Fibroblast of lung (primary cell): ENCODE results near the gene CX3CL1. TPM values are rescaled to one million over a fixed set of nuclear protein-coding genes. Genes with fewer than 3 reads are reported as not detected.

Source experiments
- DNase-seq, 2 donors: peaks; one replicate each; pipeline versions ENCODE4 v3.0.0 to v3.0.0-alpha.2; 2010; ENCODE audit warnings: low read depth in 2 of 2
- H2AFZ ChIP-seq: 2 replicates; pipeline ENCODE4 v1.5.1; 2012; ENCODE audit warnings: low read length, control low read depth, inconsistent platforms
- H3K27ac ChIP-seq: 2 replicates; pipeline ENCODE4 v1.5.1; 2011; ENCODE audit warnings: low read length, control low read depth; ENCODE audit not compliant: insufficient read depth
- H3K27me3 ChIP-seq: 2 replicates; pipeline ENCODE4 v1.5.1; 2011; ENCODE audit warnings: mild to moderate bottlenecking, low read length; ENCODE audit not compliant: control insufficient read depth, insufficient read depth
- H3K36me3 ChIP-seq: 2 replicates; pipeline ENCODE4 v1.5.1; 2011; ENCODE audit warnings: low read length; ENCODE audit not compliant: control insufficient read depth, insufficient read depth
- H3K4me1 ChIP-seq: 2 replicates; pipeline ENCODE4 v1.5.1; 2011; ENCODE audit warnings: low read length; ENCODE audit not compliant: control insufficient read depth, insufficient read depth; ENCODE audit errors: extremely low read depth
- H3K4me2 ChIP-seq: 2 replicates; pipeline ENCODE4 v1.5.1; 2011; ENCODE audit warnings: low read length, control low read depth; ENCODE audit not compliant: insufficient read depth; ENCODE audit errors: extremely low read depth
- H3K4me3 ChIP-seq, 4 experiments: fragments of 200-600 bp in 1 of 4; sonication (generic) in 1 of 4; replicated peaks in 1 of 4; 2 replicates each; pipeline ENCODE4 v1.5.1; 2011 to 2016; ENCODE audit warnings: low read length in 4 of 4, low read depth in 3 of 4, mild to moderate bottlenecking in 3 of 4, control low read depth in 2 of 4, inconsistent platforms in 1 of 4, mixed read lengths in 1 of 4; ENCODE audit not compliant: insufficient read depth in 1 of 4; ENCODE audit errors: control extremely low read depth in 1 of 4
- H3K79me2 ChIP-seq: 2 replicates; pipeline ENCODE4 v1.5.1; 2012; ENCODE audit warnings: mild to moderate bottlenecking, low read length, inconsistent platforms; ENCODE audit not compliant: control insufficient read depth, insufficient read depth
- H3K9ac ChIP-seq: 2 replicates; pipeline ENCODE4 v1.5.1; 2011; ENCODE audit warnings: mild to moderate bottlenecking, low read length, control low read depth; ENCODE audit not compliant: insufficient read depth
- H3K9me3 ChIP-seq: 2 replicates; pipeline ENCODE4 v1.5.1; 2012; ENCODE audit warnings: low read depth, low read length; ENCODE audit not compliant: control insufficient read depth, insufficient read depth
- H4K20me1 ChIP-seq: 2 replicates; pipeline ENCODE4 v1.5.1; 2011; ENCODE audit warnings: low read length; ENCODE audit not compliant: control insufficient read depth, insufficient read depth; ENCODE audit errors: extremely low read depth
- CTCF ChIP-seq, 2 donors: IDR thresholded peaks in 1 of 2; conservative IDR thresholded peaks in 1 of 2; 1 replicate in 1 of 2; 2 replicates in 1 of 2; pipeline ENCODE4 v1.5.1; 2011 to 2012; ENCODE audit warnings: low read length in 2 of 2, control low read depth in 1 of 2, inconsistent platforms in 1 of 2, low read depth in 1 of 2, mild to moderate bottlenecking in 1 of 2
- EZH2 ChIP-seq: IDR thresholded peaks from 2 replicates; pipeline ENCODE4 v1.5.1; 2012; ENCODE audit warnings: low read length, control low read depth, mild to moderate bottlenecking; ENCODE audit errors: missing control alignments
- polyA plus RNA-seq, 2 donors: library from polyadenylated mRNA; depleted of rRNA in 1 of 2; stranded (reverse) in 1 of 2; unstranded in 1 of 2; fragments of >200 nt; gene quantifications; 2 replicates each; pipeline ENCODE4 v1.2.1, GENCODE V29; 2011 to 2012; ENCODE audit warnings: missing spikeins in 1 of 2
- total RNA-seq: library from RNA; depleted of rRNA; stranded (reverse); fragments of >200 nt; gene quantifications from 2 replicates; pipeline ENCODE4 v1.2.1, GENCODE V29; 2014

Gene CX3CL1
- total and polyA plus RNA-seq, 2 donors (not counting 1 experiment from before 2014, with no cell fraction given): not detected

DNA sequence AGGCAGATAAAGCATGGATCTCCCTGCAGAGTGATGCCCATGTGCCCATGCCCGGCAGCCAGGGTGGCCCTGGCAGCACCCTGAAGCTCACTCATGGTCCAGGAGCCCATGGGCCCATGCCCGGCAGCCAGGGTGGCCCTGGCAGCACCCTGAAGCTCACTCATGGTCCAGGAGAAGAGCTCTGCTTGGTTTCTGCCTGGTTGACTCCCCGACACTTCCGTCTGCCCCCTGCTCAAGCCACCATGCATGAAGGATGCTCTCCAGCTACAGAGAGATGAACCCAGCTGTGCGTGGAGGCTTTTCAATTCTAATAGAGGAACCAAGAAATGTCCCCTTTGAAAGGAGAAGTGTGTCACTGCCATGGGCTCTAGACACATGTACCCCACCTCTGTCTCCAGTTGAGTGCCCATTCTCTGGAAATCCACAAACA, 41.0 kb downstream of the CX3CL1 start:
- Histone ChIP-seq H3K4me2 (no peak overlapping the region), H3K4me1 (peaks cover 2% of the 10 kb centered on the region), H3K9ac (no peak overlapping the region), H3K27ac (no peak overlapping the region), H3K9me3 (no peaks in the 10 kb centered on the region), H2AFZ (no peak overlapping the region), H3K27me3 (no peaks in the 10 kb centered on the region), H3K4me3 (no peak overlapping the region), H3K79me2 (no peaks in the 10 kb centered on the region), H3K36me3 (no peaks in the 10 kb centered on the region), H4K20me1 (no peaks in the 10 kb centered on the region)
- DNase-seq: no peak
- no peak for TF ChIP-seq EZH2
- TF ChIP-seq CTCF (conservative IDR thresholded peaks at IDR 0.05 in 1 of 2, IDR thresholded peaks at IDR 0.05 in 1 of 2; ENCODE audit: low read depth in 1 of 2, low read length in 2 of 2): no peak

DNA sequence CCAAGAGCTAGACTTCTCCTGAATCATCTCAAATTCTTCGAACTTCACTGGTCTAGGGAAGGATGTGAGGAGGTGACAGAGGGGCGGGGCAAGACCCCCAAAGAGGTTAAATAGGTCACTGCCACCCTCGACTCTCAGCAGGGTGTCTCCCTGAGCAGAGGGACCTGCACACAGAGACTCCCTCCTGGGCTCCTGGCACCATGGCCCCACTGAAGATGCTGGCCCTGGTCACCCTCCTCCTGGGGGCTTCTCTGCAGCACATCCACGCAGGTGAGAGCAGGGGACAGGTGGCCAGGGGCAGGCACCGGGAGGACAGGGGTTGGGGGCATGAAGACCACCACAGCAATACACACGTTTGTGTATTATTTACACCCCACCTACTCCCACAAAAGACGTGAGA, 41.4 kb downstream of the CX3CL1 start:
- no peak for DNase-seq
- TF ChIP-seq EZH2: no peak
- TF ChIP-seq CTCF (conservative IDR thresholded peaks at IDR 0.05 in 1 of 2, IDR thresholded peaks at IDR 0.05 in 1 of 2; ENCODE audit: low read depth in 1 of 2, low read length in 2 of 2): no peak
- Histone ChIP-seq H3K9me3 (no peaks in the 10 kb centered on the region), H4K20me1 (no peaks in the 10 kb centered on the region), H3K4me1 (peaks cover 2% of the 10 kb centered on the region), H3K27me3 (no peaks in the 10 kb centered on the region), H3K9ac (no peak overlapping the region), H3K4me2 (no peak overlapping the region), H3K36me3 (no peaks in the 10 kb centered on the region), H3K4me3 (no peak overlapping the region), H2AFZ (no peak overlapping the region), H3K27ac (no peak overlapping the region), H3K79me2 (no peaks in the 10 kb centered on the region)

DNA sequence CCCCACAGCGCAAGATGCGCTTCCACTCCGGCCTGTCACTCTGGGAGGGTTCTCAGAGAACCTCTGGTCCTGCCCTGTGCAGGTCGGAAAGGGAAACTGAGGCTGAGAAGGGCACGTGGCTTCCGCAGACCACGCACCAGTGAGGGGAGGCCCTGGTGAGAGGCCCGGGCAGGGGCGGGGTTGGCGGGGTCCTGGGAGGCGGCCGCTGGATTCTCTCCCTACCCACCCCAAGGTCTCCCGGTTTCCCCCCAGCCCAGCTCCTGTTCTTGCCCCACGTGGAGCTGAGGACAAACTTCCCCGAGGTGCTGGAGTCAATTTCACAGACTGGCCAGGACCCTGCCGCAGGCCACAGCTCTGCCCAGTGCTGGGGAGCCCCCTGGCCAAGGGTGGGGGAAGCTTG, 43.8 kb downstream of the CX3CL1 start:
- no peak for DNase-seq
- peaks cover 5% of the 10 kb centered on the region for H3K4me1 ChIP-seq
- no peaks in the 10 kb centered on the region for H3K9me3 ChIP-seq
- H3K4me2 ChIP-seq: no peak overlapping the region
- no peak overlapping the region for H3K4me3 ChIP-seq
- no peak overlapping the region for H3K27ac ChIP-seq
- TF ChIP-seq CTCF (conservative IDR thresholded peaks at IDR 0.05 in 1 of 2, IDR thresholded peaks at IDR 0.05 in 1 of 2; ENCODE audit: low read depth in 1 of 2, low read length in 2 of 2) (no peak), EZH2 (no peak)
- H3K9ac ChIP-seq: no peak overlapping the region
- H2AFZ ChIP-seq: no peak overlapping the region
- H4K20me1 ChIP-seq: no peaks in the 10 kb centered on the region
- no peaks in the 10 kb centered on the region for H3K79me2 ChIP-seq
- H3K36me3 ChIP-seq: no peaks in the 10 kb centered on the region
- no peaks in the 10 kb centered on the region for H3K27me3 ChIP-seq
